ENCODE data around the gene CNTNAP2.

GRCh38 chr7:147564786-147565476, 1448.3 kb downstream of the CNTNAP2 start:
- TF ChIP-seq CTCF (IDR thresholded peaks at IDR 0.05) (no peak), REST (IDR thresholded peaks at IDR 0.05; ENCODE audit: insufficient read depth in 1 of 2, low read depth in 2 of 2, low read length in 1 of 2) (no peak), POLR2AphosphoS5 (IDR thresholded peaks at IDR 0.05; ENCODE audit: low read depth, low read length) (no peak), SIN3A (IDR thresholded peaks at IDR 0.05; ENCODE audit: borderline replicate concordance, insufficient read depth, low read depth, low read length) (no peak), TCF7L2 (IDR thresholded peaks at IDR 0.05; ENCODE audit: low read depth, low read length) (no peak)
